OCI-LY3 (cell line): ENCODE data around the gene PPM1B.

Source experiments
- H2AFZ ChIP-seq: fragments of 200-600, 300-600 bp; shearing (Covaris generic); 2 replicates; pipeline ENCODE4 v1.6.0; 2014; ENCODE audit warnings: antibody characterized with exemption, low read depth, low read length
- H3K27ac ChIP-seq: fragments of 200-600, 300-600 bp; sonication (generic); 2 replicates; pipeline ENCODE4 v1.5.1; 2014; ENCODE audit warnings: mild to moderate bottlenecking, low read length, moderate library complexity, mixed read lengths
- H3K27me3 ChIP-seq: fragments of 200-600, 300-600 bp; sonication (generic); 2 replicates; pipeline ENCODE4 v1.6.1; 2014; ENCODE audit warnings: low read depth, low read length, mixed read lengths
- H3K36me3 ChIP-seq: fragments of 200-600, 300-600 bp; sonication (generic); replicated peaks from 2 replicates; pipeline ENCODE3; 2014; ENCODE audit warnings: low read depth, low read length, mixed read lengths
- H3K4me1 ChIP-seq: fragments of 300-600, 200-600 bp; sonication (generic); 2 replicates; pipeline ENCODE4 v1.6.1; 2014; ENCODE audit warnings: low read length, mixed read lengths
- H3K4me2 ChIP-seq: fragments of 200-600, 300-600 bp; sonication (generic); 2 replicates; pipeline ENCODE4 v1.6.1; 2014; ENCODE audit warnings: low read length, mixed read lengths
- H3K4me3 ChIP-seq: fragments of 300-600, 200-600 bp; sonication (generic); 2 replicates; pipeline ENCODE4 v1.5.1; 2014; ENCODE audit warnings: antibody characterized with exemption, mild to moderate bottlenecking, low read length, moderate library complexity
- H3K79me2 ChIP-seq: fragments of 300-600, 200-600 bp; shearing (Covaris generic); 2 replicates; pipeline ENCODE4 v1.6.1; 2014; ENCODE audit warnings: mild to moderate bottlenecking, low read length, mixed read lengths
- H3K9ac ChIP-seq: fragments of 300-600, 200-600 bp; shearing (Covaris generic); 2 replicates; pipeline ENCODE4 v1.6.0; 2014; ENCODE audit warnings: mild to moderate bottlenecking, low read length, moderate library complexity
- H3K9me3 ChIP-seq: fragments of 200-600, 300-600 bp; shearing (Covaris generic); 2 replicates; pipeline ENCODE4 v1.6.1; 2014; ENCODE audit warnings: low read length, mixed read lengths; ENCODE audit not compliant: insufficient read depth
- H4K20me1 ChIP-seq: fragments of 200-600, 300-600 bp; sonication (generic); 2 replicates; pipeline ENCODE4 v1.6.1; 2016; ENCODE audit warnings: low read length, mixed read lengths; ENCODE audit not compliant: insufficient read depth
- EZH2phosphoT487 ChIP-seq: fragments of 200-600 bp; shearing (Covaris generic); IDR thresholded peaks from 2 replicates; pipeline ENCODE4 v1.6.1; 2018; ENCODE audit warnings: antibody characterized with exemption, mixed run types, low read depth
- TF ChIP-seq, protein P1 (sequence below): fragments of 200-600, 300-600 bp; sonication (generic); IDR thresholded peaks from 2 replicates; pipeline ENCODE4 v1.5.1; 2014; ENCODE audit warnings: antibody characterized with exemption, low read length, low read depth

PPM1B gene

GRCh38 chr2:44155666-44156446 is 12.8 kb upstream of the PPM1B start:
- no peaks in the 10 kb centered on the region for H3K36me3 ChIP-seq
- no peak overlapping the region for H2AFZ ChIP-seq
- H3K9me3 ChIP-seq = no peaks in the 10 kb centered on the region
- H3K4me2 ChIP-seq = no peak overlapping the region
- no peak for TF ChIP-seq EZH2phosphoT487
- TF ChIP-seq, protein P1, sequence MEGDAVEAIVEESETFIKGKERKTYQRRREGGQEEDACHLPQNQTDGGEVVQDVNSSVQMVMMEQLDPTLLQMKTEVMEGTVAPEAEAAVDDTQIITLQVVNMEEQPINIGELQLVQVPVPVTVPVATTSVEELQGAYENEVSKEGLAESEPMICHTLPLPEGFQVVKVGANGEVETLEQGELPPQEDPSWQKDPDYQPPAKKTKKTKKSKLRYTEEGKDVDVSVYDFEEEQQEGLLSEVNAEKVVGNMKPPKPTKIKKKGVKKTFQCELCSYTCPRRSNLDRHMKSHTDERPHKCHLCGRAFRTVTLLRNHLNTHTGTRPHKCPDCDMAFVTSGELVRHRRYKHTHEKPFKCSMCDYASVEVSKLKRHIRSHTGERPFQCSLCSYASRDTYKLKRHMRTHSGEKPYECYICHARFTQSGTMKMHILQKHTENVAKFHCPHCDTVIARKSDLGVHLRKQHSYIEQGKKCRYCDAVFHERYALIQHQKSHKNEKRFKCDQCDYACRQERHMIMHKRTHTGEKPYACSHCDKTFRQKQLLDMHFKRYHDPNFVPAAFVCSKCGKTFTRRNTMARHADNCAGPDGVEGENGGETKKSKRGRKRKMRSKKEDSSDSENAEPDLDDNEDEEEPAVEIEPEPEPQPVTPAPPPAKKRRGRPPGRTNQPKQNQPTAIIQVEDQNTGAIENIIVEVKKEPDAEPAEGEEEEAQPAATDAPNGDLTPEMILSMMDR = no peak
- H4K20me1 ChIP-seq = no peaks in the 10 kb centered on the region
- H3K4me3 ChIP-seq = no peak overlapping the region
- H3K4me1 ChIP-seq = no peaks in the 10 kb centered on the region
- no peaks in the 10 kb centered on the region for H3K79me2 ChIP-seq
- H3K27ac ChIP-seq = no peak overlapping the region
- H3K27me3 ChIP-seq = no peaks in the 10 kb centered on the region
- H3K9ac ChIP-seq = no peak overlapping the region

DNA sequence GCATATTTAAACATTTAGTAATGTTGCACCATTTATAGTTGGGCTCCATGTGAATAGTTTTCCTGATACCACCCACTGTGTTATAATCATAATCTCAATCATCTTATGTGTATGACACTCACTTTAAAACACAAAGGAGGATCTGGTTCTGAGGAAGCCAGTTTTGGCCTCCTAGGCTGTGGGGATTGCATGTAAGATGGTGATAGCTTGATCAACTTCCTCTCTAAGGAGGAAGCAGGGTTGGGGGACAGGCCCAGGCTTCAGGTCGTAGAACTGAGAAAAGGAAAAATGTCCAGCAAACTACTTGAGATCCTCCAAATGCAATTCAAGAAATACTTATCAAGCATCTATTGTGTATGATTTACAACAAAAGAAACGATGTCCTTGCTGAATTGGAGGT is 4.9 kb upstream of the PPM1B start:
- no peak overlapping the region for H3K27ac ChIP-seq
- H3K4me1 ChIP-seq = peaks cover 3% of the 10 kb centered on the region; the same call in 1 of the 2 replicates
- no peaks in the 10 kb centered on the region for H4K20me1 ChIP-seq
- no peak overlapping the region; the same call in 1 of the 2 replicates for H2AFZ ChIP-seq
- no peaks in the 10 kb centered on the region for H3K27me3 ChIP-seq
- no peak for TF ChIP-seq EZH2phosphoT487
- H3K4me2 ChIP-seq = no peak overlapping the region
- no peaks in the 10 kb centered on the region for H3K9me3 ChIP-seq
- H3K79me2 ChIP-seq = no peaks in the 10 kb centered on the region; the same call in 1 of the 2 replicates
- H3K36me3 ChIP-seq = no peaks in the 10 kb centered on the region
- no peak overlapping the region for H3K9ac ChIP-seq
- no peak overlapping the region for H3K4me3 ChIP-seq

DNA sequence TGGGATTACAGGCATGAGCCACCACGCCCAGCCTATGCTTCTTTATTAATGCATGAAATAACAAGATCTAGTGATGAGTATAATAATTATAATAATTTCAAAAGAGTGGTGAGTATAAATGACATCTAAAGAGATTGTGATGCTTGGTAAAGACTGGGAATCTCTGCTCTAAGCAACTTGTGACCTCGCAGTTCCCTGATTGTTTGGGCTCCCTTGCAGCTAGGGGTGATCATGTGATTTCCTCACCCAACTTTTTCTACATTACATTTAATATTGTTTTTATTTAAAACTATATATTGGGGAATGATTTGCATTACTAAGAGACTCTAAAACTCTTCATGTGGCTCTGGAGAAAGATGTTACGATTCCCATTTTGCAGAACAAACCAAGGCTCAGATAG is 4.1 kb upstream of the PPM1B start:
- Histone ChIP-seq H4K20me1 (peaks cover under 1% of the 10 kb centered on the region; the same call in 1 of the 2 replicates), H3K79me2 (peaks cover 8% of the 10 kb centered on the region), H3K4me3 (no peak overlapping the region), H3K9me3 (no peaks in the 10 kb centered on the region), H3K27ac (no peak overlapping the region), H2AFZ (no peak overlapping the region), H3K4me2 (no peak overlapping the region), H3K9ac (no peak overlapping the region), H3K27me3 (no peaks in the 10 kb centered on the region), H3K36me3 (no peaks in the 10 kb centered on the region), H3K4me1 (peaks cover 3% of the 10 kb centered on the region; the same call in 1 of the 2 replicates)
- TF ChIP-seq, protein P1 = no peak
- TF ChIP-seq EZH2phosphoT487 = no peak

DNA sequence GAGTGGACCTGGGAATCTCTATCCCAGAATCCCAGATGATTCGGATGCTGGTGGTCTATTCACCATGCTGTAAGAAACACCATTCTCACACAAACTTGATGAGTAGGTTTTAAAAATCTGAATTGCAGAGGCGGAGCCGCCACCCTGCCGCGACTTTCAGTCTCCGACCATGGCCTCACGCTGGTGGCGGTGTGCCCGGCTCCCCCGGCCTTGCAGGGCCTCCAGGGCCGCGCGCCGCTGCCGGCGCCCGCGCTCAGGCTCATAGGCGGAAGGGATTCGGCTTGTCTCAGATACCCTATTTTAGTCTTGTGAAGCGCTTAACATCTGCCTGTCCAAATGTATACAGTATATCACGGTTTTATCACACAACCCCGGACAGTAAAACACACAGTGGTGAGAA is 2.6 kb upstream of the PPM1B start:
- no peaks in the 10 kb centered on the region for H3K27me3 ChIP-seq
- H3K36me3 ChIP-seq = no peaks in the 10 kb centered on the region
- TF ChIP-seq, protein P1 = no peak
- no peak for TF ChIP-seq EZH2phosphoT487
- no peak overlapping the region for H3K27ac ChIP-seq
- H3K9ac ChIP-seq = no peak overlapping the region
- no peak overlapping the region for H3K4me3 ChIP-seq
- peaks cover 23% of the 10 kb centered on the region for H3K79me2 ChIP-seq
- H2AFZ ChIP-seq = no peak overlapping the region
- no peaks in the 10 kb centered on the region for H3K9me3 ChIP-seq
- peaks cover 11% of the 10 kb centered on the region for H3K4me1 ChIP-seq
- peaks cover 15% of the 10 kb centered on the region for H4K20me1 ChIP-seq
- no peak overlapping the region for H3K4me2 ChIP-seq
